Germinal center (tissue), 1 donor: Measurements from ENCODE around the gene FXYD4.
"Not testable (repeated sequence)": the region's sequence is repeated elsewhere in the genome, so short reads cannot be mapped to it uniquely, and the experiment has no call there.

Experiments used
- DNase-seq: peaks from one replicate; pipeline ENCODE4 v3.0.0; 2012; ENCODE audit warnings: mixed read lengths, low spot score

Gene FXYD4

GRCh38 chr10:43376046-43376635 is 4.7 kb downstream of the FXYD4 start:
- DNase-seq: no peak

GRCh38 chr10:43376828-43377423 is 5.5 kb downstream of the FXYD4 start:
- no peak for DNase-seq

GRCh38 chr10:43377424-43377883 is 6.0 kb downstream of the FXYD4 start:
- DNase-seq: no peak

GRCh38 chr10:43380610-43381222 is 9.3 kb downstream of the FXYD4 start:
- DNase-seq: no peak

GRCh38 chr10:43383204-43383971 is 12.0 kb downstream of the FXYD4 start:
- DNase-seq: no peak

GRCh38 chr10:43384252-43385221 is 13.1 kb downstream of the FXYD4 start:
- no peak for DNase-seq

- DNase-seq: no peak
These were observed 14.1 kb downstream of the FXYD4 start for GRCh38 chr10:43385412-43386004.

GRCh38 chr10:43386549-43386948 is 15.1 kb downstream of the FXYD4 start:
- DNase-seq: no peak

GRCh38 chr10:43386981-43387677 is 15.7 kb downstream of the FXYD4 start:
- DNase-seq: no peak

GRCh38 chr10:43387678-43388032 is 16.2 kb downstream of the FXYD4 start:
- no peak for DNase-seq

GRCh38 chr10:43389867-43390266 is 18.4 kb downstream of the FXYD4 start:
- DNase-seq: no peak

GRCh38 chr10:43390333-43390732 is 18.9 kb downstream of the FXYD4 start:
- DNase-seq: no peak

- DNase-seq: no peak
These were observed 19.3 kb downstream of the FXYD4 start for GRCh38 chr10:43390759-43391158.

GRCh38 chr10:43391496-43391895 is 20.1 kb downstream of the FXYD4 start:
- no peak for DNase-seq

GRCh38 chr10:43392748-43393147 is 21.3 kb downstream of the FXYD4 start:
- no peak for DNase-seq

GRCh38 chr10:43393186-43393585 is 21.8 kb downstream of the FXYD4 start:
- DNase-seq: not testable (repeated sequence)

- DNase-seq: no peak
These were observed 22.3 kb downstream of the FXYD4 start for GRCh38 chr10:43393606-43394360.

- no peak for DNase-seq
These were observed 23.4 kb downstream of the FXYD4 start for GRCh38 chr10:43394868-43395267.

- no peak for DNase-seq
These were observed 24.2 kb downstream of the FXYD4 start for GRCh38 chr10:43395571-43396060.
